Left colon (tissue), 2 donors: ENCODE data around the gene ACTBL2. TPM values are rescaled to one million over a fixed set of nuclear protein-coding genes. Genes with fewer than 3 reads are reported as not detected.

Source experiments
- ATAC-seq: fragments of 200-7000 bp; cut with Tn5 transposase; one replicate; pipeline ENCODE4 v1.9.1; 2020; ENCODE audit warnings: mild to moderate bottlenecking, moderate library complexity
- DNase-seq, 2 donors: peaks; one replicate each; pipeline ENCODE4 v3.0.0-alpha.2; 2020
- intact Hi-C, 2 donors: fragments of 100-400 bp; cut with DNase I in 1 of 2; cut with micrococcal nuclease in 1 of 2; formaldehyde crosslinking; loops; one replicate each; pipeline versions ENCODE4 v1.11.2 to v1.14.0; 2022; cut with DNase I, micrococcal nuclease
- total RNA-seq, 2 donors: library from RNA; stranded (reverse); fragmentation: NEBNext Ultra II Directional; extraction: Animal tissue kit (Norgen Biotek cat#: 25700); gene quantifications; one replicate each; pipeline ENCODE4 v1.2.1, GENCODE V29; 2021
- donor health status: DM: no; HTN: no; CAD: no.
- donor health status: DM: yes; HTN: yes; CAD: no.

The ACTBL2 gene
- total RNA-seq, 2 donors from 2014 or later, result not detected

DNA sequence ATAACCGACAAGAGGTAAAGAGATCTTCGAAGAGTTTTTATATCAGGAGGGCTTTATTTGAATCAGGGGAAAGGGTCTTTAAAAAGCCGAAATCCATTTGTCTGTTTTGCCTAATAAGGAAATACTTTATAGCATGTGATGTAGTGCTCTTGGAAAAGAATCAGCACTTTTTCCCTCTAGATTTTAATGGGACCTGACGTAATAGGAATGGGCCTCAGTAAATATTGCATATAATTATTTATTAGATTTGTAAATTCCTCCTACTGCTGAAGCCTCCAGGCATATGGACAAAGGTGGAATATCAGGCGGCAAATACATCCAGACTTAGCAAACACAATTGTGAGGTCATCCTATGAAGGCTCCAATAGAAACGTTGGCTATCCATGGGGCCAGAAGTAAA lies 50.9 kb downstream of the ACTBL2 start:
- ATAC-seq (no peak), DNase-seq (no peak)
- intact Hi-C loops, result no loop called here
